Urinary bladder (tissue), 4 donors: ENCODE results near the gene DVL1. TPM values are rescaled to one million over a fixed set of nuclear protein-coding genes. Genes with fewer than 3 reads are reported as not detected.

Source experiments
- DNase-seq: peaks from one replicate; pipeline ENCODE4 v3.0.0-alpha.2; 2015; ENCODE audit errors: extremely low spot score
- H3K27ac ChIP-seq: one replicate; pipeline ENCODE4 v1.5.1; 2013; ENCODE audit warnings: low read depth, mild to moderate bottlenecking, moderate library complexity
- H3K36me3 ChIP-seq: one replicate; pipeline ENCODE4 v1.6.1; 2013; ENCODE audit warnings: mild to moderate bottlenecking, moderate library complexity; ENCODE audit not compliant: insufficient read depth
- H3K4me1 ChIP-seq: one replicate; pipeline ENCODE4 v1.6.1; 2013; ENCODE audit warnings: mild to moderate bottlenecking, moderate library complexity; ENCODE audit not compliant: insufficient read depth
- H3K4me3 ChIP-seq: one replicate; pipeline ENCODE4 v1.5.1; 2013; ENCODE audit warnings: low read depth, low read length
- WGBS: extraction: QIAGEN DNeasy Blood & Tissue Kit; methylation state at CpG from one replicate; pipeline ENCODE4 v1.1.7; 2013; 5-methylcytosine and 5-hydroxymethylcytosine counted together
- polyA plus RNA-seq: library from polyadenylated mRNA; stranded (reverse); fragments of 200-250 nt; gene quantifications from one replicate; pipeline ENCODE4 v1.2.3, GENCODE V29; 2013
- total RNA-seq: library from RNA; depleted of rRNA; stranded (reverse); fragments of >200 nt; gene quantifications from one replicate; pipeline ENCODE4 v1.2.3, GENCODE V29; 2014
- donor health status: healthy with polysubstance abuse.
- donor health status: healthy.

The DVL1 gene
- total and polyA plus RNA-seq, 2 donors, result 26.4 to 69.0 TPM

- WGBS, result under 1% methylated on average over 83 of the region's 83 CpGs
Measured at GRCh38 chr1:1307261-1307922, 41.8 kb downstream of the DVL1 start.

GRCh38 chr1:1306661-1307260 lies 42.5 kb downstream of the DVL1 start:
- Histone ChIP-seq H3K27ac (no peak overlapping the region), H3K36me3 (no peaks in the 10 kb centered on the region), H3K4me1 (no peaks in the 10 kb centered on the region), H3K4me3 (peak overlapping the region; percentile 79)
- WGBS, result 28% methylated on average over 27 of the region's 27 CpGs
- no peak for DNase-seq

More at GRCh38 chr1:1307261-1307922, 41.8 kb downstream of the DVL1 start:
- no peak for DNase-seq
- Histone ChIP-seq H3K4me3 (peak overlapping the region; percentile 79), H3K36me3 (peaks cover 1% of the 10 kb centered on the region), H3K27ac (peak overlapping the region; percentile 86), H3K4me1 (no peaks in the 10 kb centered on the region)

- WGBS, result 26% methylated on average over 11 of the region's 11 CpGs
- Histone ChIP-seq H3K4me1 (no peaks in the 10 kb centered on the region), H3K4me3 (peak overlapping the region; percentile 79)
Measured at GRCh38 chr1:1306070-1306660, 43.1 kb downstream of the DVL1 start.

GRCh38 chr1:1305300-1306069 lies 43.7 kb downstream of the DVL1 start:
- peak overlapping the region; percentile 79 for H3K4me3 ChIP-seq
- H3K4me1 ChIP-seq, result no peaks in the 10 kb centered on the region
- peak overlapping the region; percentile 53 for H3K27ac ChIP-seq
- whole genome bisulfite sequencing, result 16% methylated on average over 25 of the region's 25 CpGs
- DNase-seq, result peak; percentile 53
- no peaks in the 10 kb centered on the region for H3K36me3 ChIP-seq

More at GRCh38 chr1:1306070-1306660, 43.1 kb downstream of the DVL1 start:
- H3K36me3 ChIP-seq, result no peaks in the 10 kb centered on the region
- no peak for DNase-seq
- H3K27ac ChIP-seq, result peak overlapping the region; percentile 53

DNA sequence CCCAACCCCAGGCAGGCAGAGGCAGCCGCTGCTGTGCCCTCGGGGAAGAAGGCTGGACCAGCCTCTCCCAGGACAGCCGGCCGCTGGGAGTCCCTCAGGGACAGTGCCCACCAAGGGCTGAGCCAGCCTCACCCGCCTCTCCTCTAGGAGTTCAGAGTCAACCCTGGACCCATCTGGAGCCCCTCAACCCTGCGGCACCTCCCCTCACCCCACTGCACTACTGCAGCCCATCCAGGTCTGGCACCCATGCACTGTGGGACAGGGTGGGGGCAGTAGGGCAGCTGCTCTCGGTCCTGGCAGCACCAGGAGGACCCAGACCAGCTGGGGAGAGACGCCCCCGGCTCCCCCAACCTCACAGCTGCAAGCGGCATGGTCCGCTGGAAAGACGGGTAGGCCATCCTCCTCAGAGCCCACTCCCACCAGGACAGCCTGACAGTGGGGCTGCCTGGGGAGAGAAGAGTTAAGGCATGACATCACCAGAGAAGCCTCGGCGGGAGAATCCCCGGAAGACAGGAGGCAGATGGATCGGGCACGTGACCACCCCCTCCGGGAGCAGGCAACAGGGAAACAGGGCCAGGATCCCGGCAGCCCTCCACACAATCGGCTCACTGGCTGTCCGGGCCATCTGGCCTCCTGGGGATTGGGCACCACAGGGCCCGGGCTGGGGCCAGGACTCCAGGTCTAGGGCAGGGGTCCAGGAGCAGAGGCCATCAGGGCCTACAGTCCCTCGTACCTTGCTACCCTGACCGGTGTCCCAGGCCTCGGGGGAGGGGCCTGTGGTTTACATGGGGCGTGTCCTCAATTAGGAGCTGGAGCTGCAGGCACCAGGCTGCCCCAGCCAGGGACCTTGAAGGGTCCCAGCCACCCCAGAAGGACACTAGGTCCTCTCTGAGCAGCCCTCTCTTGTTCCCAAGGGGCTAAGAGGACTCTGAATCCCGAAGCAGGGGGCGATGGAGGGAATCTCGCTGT lies 44.6 kb downstream of the DVL1 start:
- H3K4me3 ChIP-seq, result peak overlapping the region; percentile 79
- H3K27ac ChIP-seq, result peak overlapping the region; percentile 53
- 15% methylated on average over 29 of the region's 29 CpGs for WGBS
- no peaks in the 10 kb centered on the region for H3K4me1 ChIP-seq
- peak; percentile 63 for DNase-seq
- H3K36me3 ChIP-seq, result no peaks in the 10 kb centered on the region

DNA sequence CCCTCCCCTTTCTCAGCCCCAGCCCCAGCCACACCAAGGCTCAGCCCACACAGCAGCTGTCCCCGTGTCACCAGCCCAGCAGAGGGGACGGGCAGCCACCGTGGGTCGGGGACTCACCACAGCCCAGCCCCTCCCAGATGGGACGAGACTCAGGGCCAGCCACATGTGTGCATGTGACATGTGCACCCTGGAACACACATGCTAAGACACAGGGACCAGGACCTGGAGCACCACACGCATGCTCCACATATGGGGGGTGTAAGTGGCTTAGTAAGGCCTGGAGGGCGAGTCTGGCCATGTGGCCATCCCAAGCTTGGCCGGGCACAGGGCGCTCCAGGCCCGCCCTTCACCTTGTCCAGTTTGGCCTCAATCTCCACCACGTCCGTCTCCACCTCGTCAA lies 45.5 kb downstream of the DVL1 start:
- no peaks in the 10 kb centered on the region for H3K36me3 ChIP-seq
- no peak for DNase-seq
- peak overlapping the region; percentile 40 for H3K27ac ChIP-seq
- H3K4me1 ChIP-seq, result no peaks in the 10 kb centered on the region
- H3K4me3 ChIP-seq, result no peak overlapping the region
- WGBS, result 54% methylated on average over 13 of the region's 13 CpGs

DNA sequence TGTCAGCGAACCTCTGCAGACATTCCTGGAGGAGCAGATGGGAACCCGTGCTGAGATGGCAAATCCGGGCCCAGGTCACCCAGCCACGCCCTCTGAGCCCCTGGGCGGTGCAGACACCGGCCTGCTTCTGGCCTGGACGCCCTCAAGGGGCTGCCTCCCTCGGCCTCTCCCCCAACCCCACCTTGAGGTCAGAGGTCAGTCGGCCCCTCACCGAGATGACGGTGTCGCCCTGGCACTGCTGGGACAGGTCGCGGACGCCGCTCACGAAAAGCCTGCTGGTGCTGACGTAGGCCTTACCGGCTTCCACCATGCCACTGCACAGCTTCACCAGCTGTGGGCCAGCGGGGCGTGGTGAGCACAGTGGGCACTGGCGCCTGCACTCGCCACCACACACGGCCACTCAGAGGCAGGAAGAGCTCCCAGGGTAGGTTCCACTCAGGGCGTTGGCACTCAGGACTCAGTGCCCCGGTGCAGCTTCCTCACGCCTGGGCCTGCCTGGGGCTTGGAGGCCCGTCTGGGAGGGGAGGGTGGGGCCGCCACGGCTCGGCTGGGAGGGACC lies 46.2 kb downstream of the DVL1 start:
- no peak for DNase-seq
- Histone ChIP-seq H3K27ac (peak overlapping the region; percentile 24), H3K4me3 (no peak overlapping the region), H3K4me1 (no peaks in the 10 kb centered on the region), H3K36me3 (no peaks in the 10 kb centered on the region)
- 74% methylated on average over 31 of the region's 31 CpGs for WGBS

DNA sequence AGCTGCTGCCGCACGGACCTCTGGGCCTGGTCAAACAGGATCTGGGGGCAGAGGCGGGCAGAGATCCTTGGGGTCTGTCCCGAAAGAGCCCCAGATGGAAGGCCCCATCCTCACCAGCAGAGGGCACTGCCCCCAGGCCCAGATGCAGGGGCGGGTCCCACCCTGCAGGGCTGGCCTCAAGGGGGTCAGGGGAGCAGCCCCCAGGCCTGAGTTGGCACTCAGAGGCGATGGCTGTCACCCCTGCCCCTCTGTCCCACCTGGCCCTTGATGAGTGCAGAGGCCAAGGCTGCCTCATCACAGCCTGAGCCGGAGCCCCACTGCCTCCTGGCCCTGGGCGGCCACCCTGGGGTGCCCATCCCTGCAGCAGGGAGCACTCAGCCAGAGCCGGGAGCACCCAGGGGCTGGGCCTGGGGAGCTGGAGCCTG lies 47.2 kb downstream of the DVL1 start:
- 86% methylated on average over 9 of the region's 9 CpGs for WGBS

DNA sequence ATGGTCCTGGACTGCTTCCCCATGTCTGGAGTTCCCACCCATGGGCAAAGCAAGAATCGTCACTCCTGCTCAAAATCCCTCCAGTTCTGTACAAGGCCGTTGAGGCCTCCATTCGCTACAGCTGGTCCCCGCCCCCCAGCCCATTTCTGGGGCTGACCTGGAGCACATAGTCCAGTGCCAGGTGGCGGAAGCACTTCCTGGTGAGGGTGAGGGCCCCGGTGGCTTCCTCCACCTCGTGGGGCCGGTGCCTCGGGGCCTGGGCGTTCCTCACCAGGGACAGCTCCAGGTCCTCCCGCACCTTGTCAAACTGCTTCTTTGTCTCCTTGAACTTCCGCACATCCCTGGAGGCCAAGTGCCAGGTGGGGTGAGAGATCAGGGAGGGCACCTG lies 48.9 kb downstream of the DVL1 start:
- whole genome bisulfite sequencing, result 89% methylated on average over 12 of the region's 12 CpGs
- Histone ChIP-seq H3K4me1 (no peaks in the 10 kb centered on the region), H3K36me3 (no peaks in the 10 kb centered on the region), H3K4me3 (no peak overlapping the region), H3K27ac (no peak overlapping the region)
- DNase-seq, result no peak

More for the DNA sequence above, 47.2 kb downstream of the DVL1 start:
- no peak overlapping the region for H3K27ac ChIP-seq
- H3K4me3 ChIP-seq, result no peak overlapping the region
- H3K4me1 ChIP-seq, result no peaks in the 10 kb centered on the region
- no peaks in the 10 kb centered on the region for H3K36me3 ChIP-seq
- no peak for DNase-seq

DNA sequence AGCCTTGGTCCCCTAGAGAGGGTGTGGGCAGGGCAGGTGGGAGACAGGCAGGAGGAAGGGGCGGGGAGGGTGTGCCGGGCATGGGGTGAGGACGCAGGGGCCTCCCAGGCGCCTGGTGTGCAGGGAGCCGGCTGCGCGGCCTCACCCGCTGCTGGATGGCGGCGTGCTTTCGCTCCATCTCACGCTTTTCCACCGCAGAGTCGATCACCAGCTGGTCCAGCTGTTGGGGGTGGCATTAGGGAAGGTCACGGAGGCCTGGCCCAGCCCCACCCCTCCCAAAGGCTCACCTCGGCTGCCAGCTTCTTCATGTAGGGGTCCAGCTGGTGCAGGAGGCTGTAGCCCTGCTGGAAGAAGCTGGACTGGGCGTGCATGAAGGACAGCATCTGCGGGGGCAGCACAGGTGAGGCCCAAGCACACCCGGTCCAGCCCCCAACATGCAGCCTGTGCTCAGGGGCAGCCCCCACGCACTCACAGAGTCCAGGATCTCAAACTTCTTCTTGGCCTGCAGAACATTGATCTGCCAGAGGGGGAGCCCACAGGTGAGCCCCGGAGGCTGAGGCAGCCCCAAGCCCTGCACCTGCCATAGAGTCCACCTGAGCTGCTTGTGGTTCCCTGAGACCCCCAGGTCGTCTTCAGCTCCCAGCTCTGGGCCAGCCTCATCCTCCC lies 49.4 kb downstream of the DVL1 start:
- no peak overlapping the region for H3K4me3 ChIP-seq
- H3K36me3 ChIP-seq, result no peaks in the 10 kb centered on the region
- WGBS, result 87% methylated on average over 22 of the region's 22 CpGs
- no peak overlapping the region for H3K27ac ChIP-seq
- H3K4me1 ChIP-seq, result no peaks in the 10 kb centered on the region
- no peak for DNase-seq

DNA sequence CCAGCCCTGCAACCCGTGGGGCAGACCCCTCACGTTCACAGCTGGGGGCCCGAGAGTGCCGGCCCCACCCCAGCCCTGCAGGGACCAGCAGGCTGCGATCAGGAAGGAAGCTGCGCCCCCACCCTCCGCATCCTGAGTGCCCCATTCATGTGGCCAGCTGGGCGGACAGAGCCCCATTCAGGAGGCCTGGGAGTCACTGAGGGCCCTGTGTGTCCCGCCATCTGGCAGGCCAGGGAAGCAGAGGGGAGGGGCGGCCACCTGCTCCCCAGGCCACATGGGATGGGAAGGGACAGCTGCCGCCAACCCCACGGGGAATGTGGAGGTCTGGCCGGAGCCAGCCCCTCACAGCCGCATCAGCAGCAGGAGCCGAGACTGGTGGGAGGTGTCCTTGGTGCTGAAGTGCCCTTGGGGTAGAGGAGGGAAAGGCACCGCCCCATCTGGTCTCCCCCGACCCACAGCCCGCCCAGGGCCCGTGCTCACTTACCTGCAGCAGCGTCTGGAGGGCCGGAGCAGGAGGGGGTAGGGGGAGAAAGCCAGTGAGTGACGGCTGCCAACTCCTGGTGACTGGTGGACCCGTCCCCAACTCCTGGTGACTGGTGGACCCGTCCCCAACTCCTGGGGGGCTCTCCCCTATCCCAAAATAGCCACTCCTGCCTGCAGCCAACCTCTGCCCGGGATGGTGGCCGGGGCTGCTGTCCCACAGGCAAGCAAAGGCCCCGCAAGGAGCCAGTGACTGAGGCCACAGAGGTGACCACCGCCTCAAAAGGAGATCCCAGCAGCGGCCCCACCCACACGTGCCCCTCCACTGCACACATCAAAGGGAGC lies 50.1 kb downstream of the DVL1 start:
- DNase-seq, result no peak
- Histone ChIP-seq H3K36me3 (no peaks in the 10 kb centered on the region), H3K27ac (no peak overlapping the region), H3K4me1 (no peaks in the 10 kb centered on the region), H3K4me3 (no peak overlapping the region)
- WGBS, result 64% methylated on average over 30 of the region's 30 CpGs
